Measurements from ENCODE around the gene AIG1.
"Not testable (repeated sequence)": the region's sequence is repeated elsewhere in the genome, so short reads cannot be mapped to it uniquely, and the experiment has no call there.

Gene AIG1

GRCh38 chr6:143058987-143059386 is 1.7 kb upstream of the AIG1 start:
- DNase-seq (ENCODE audit: low spot score) = no peak

- DNase-seq (ENCODE audit: low spot score) = peak; percentile 23
Observed at GRCh38 chr6:143059663-143060353, 881 bp upstream of the AIG1 start.

- peak; percentile 70 for DNase-seq (ENCODE audit: low spot score)
Observed at GRCh38 chr6:143060354-143060805, 309 bp upstream of the AIG1 start.

GRCh38 chr6:143061597-143062385 is 1.1 kb downstream of the AIG1 start:
- DNase-seq (ENCODE audit: low spot score) = no peak

- no peak for DNase-seq (ENCODE audit: low spot score)
Observed at GRCh38 chr6:143062551-143062950, 1.9 kb downstream of the AIG1 start.

GRCh38 chr6:143063631-143064030 is 2.9 kb downstream of the AIG1 start:
- no peak for DNase-seq (ENCODE audit: low spot score)

GRCh38 chr6:143064271-143064670 is 3.6 kb downstream of the AIG1 start:
- no peak for DNase-seq (ENCODE audit: low spot score)

GRCh38 chr6:143064951-143065683 is 4.4 kb downstream of the AIG1 start:
- DNase-seq (ENCODE audit: low spot score) = no peak

- DNase-seq (ENCODE audit: low spot score) = no peak
Observed at GRCh38 chr6:143068001-143068400, 7.3 kb downstream of the AIG1 start.

GRCh38 chr6:143074101-143074500 is 13.4 kb downstream of the AIG1 start:
- DNase-seq (ENCODE audit: low spot score) = no peak

- no peak for DNase-seq (ENCODE audit: low spot score)
Observed at GRCh38 chr6:143074670-143075318, 14.1 kb downstream of the AIG1 start.

GRCh38 chr6:143078468-143079324 is 18.0 kb downstream of the AIG1 start:
- DNase-seq (ENCODE audit: low spot score) = no peak

GRCh38 chr6:143079325-143079640 is 18.6 kb downstream of the AIG1 start:
- no peak for DNase-seq (ENCODE audit: low spot score)

- DNase-seq (ENCODE audit: low spot score) = not testable (repeated sequence)
Observed at GRCh38 chr6:143082274-143082673, 21.6 kb downstream of the AIG1 start.

GRCh38 chr6:143084019-143084418 is 23.3 kb downstream of the AIG1 start:
- DNase-seq (ENCODE audit: low spot score) = not testable (repeated sequence)

- not testable (repeated sequence) for DNase-seq (ENCODE audit: low spot score)
Observed at GRCh38 chr6:143087335-143087734, 26.6 kb downstream of the AIG1 start.

GRCh38 chr6:143087856-143088255 is 27.2 kb downstream of the AIG1 start:
- DNase-seq (ENCODE audit: low spot score) = no peak

GRCh38 chr6:143090314-143091044 is 29.8 kb downstream of the AIG1 start:
- no peak for DNase-seq (ENCODE audit: low spot score)

GRCh38 chr6:143092768-143093167 is 32.1 kb downstream of the AIG1 start:
- DNase-seq (ENCODE audit: low spot score) = no peak

- no peak for DNase-seq (ENCODE audit: low spot score)
Observed at GRCh38 chr6:143093290-143093689, 32.6 kb downstream of the AIG1 start.

GRCh38 chr6:143096403-143096802 is 35.7 kb downstream of the AIG1 start:
- DNase-seq (ENCODE audit: low spot score) = no peak
